ENCODE results near the gene ICE2.

GRCh38 chr15:60417112-60417511 lies 61.8 kb downstream of the ICE2 start:
- TF ChIP-seq, protein P1, sequence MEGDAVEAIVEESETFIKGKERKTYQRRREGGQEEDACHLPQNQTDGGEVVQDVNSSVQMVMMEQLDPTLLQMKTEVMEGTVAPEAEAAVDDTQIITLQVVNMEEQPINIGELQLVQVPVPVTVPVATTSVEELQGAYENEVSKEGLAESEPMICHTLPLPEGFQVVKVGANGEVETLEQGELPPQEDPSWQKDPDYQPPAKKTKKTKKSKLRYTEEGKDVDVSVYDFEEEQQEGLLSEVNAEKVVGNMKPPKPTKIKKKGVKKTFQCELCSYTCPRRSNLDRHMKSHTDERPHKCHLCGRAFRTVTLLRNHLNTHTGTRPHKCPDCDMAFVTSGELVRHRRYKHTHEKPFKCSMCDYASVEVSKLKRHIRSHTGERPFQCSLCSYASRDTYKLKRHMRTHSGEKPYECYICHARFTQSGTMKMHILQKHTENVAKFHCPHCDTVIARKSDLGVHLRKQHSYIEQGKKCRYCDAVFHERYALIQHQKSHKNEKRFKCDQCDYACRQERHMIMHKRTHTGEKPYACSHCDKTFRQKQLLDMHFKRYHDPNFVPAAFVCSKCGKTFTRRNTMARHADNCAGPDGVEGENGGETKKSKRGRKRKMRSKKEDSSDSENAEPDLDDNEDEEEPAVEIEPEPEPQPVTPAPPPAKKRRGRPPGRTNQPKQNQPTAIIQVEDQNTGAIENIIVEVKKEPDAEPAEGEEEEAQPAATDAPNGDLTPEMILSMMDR (IDR thresholded peaks at IDR 0.05 in 4 of 5, conservative IDR thresholded peaks at IDR 0.05 in 1 of 5): no peak
- TF ChIP-seq POLR2A (IDR thresholded peaks at IDR 0.05): no peak
